HL-60 (cell line): ENCODE measurements around the gene LRP5.

Experiments used
- DNase-seq, 2 experiments: peaks; one replicate each; pipeline ENCODE4 v3.0.0-alpha.2; 2010 to 2020; ENCODE audit warnings: low read depth in 1 of 2, low spot score in 1 of 2
- H3K27ac ChIP-seq: fragments of 250-450 bp; sonication (Bioruptor Pico); replicated peaks from 2 replicates; pipeline ENCODE4 v1.5.1; 2020; ENCODE audit warnings: mild to moderate bottlenecking, moderate library complexity
- H3K27me3 ChIP-seq: fragments of 250-450 bp; sonication (Bioruptor Pico); 2 replicates; pipeline ENCODE4 v1.5.1; 2021; ENCODE audit warnings: mild to moderate bottlenecking, moderate library complexity; ENCODE audit not compliant: insufficient read depth, poor library complexity, severe bottlenecking
- H3K4me3 ChIP-seq: replicated peaks from 2 replicates; pipeline ENCODE4 v1.5.1; 2011; ENCODE audit warnings: mild to moderate bottlenecking, control low read depth, low read length; ENCODE audit not compliant: insufficient read depth
- CTCF ChIP-seq: IDR thresholded peaks from one replicate; pipeline ENCODE4 v1.5.1; 2011; ENCODE audit warnings: low read length, control low read depth, inconsistent platforms; ENCODE audit not compliant: insufficient read depth
- GABPA ChIP-seq: IDR thresholded peaks from 2 replicates; pipeline ENCODE4 v1.6.1; 2012; ENCODE audit warnings: low read depth
- POLR2AphosphoS5 ChIP-seq: IDR thresholded peaks from 2 replicates; pipeline ENCODE4 v1.6.1; 2012; ENCODE audit warnings: low read depth
- REST ChIP-seq: IDR thresholded peaks from 2 replicates; pipeline ENCODE4 v1.6.1; 2012; ENCODE audit warnings: low read depth; ENCODE audit not compliant: insufficient replicate concordance
- SPI1 ChIP-seq: IDR thresholded peaks from 2 replicates; pipeline ENCODE4 v1.6.1; 2012; ENCODE audit warnings: low read depth, mild to moderate bottlenecking, borderline replicate concordance

LRP5 gene

GRCh38 chr11:68334923-68335322 lies 22.5 kb downstream of the LRP5 start:
- TF ChIP-seq GABPA = no peak
- TF ChIP-seq SPI1 = no peak
- TF ChIP-seq CTCF = no peak
- TF ChIP-seq REST = no peak
- no peak for TF ChIP-seq POLR2AphosphoS5
- DNase-seq = no peak
- Histone ChIP-seq H3K27me3 (no peaks in the 10 kb centered on the region), H3K27ac (no peak overlapping the region), H3K4me3 (no peak overlapping the region)

GRCh38 chr11:68335683-68336082 lies 23.3 kb downstream of the LRP5 start:
- no peak for DNase-seq
- TF ChIP-seq GABPA (no peak), REST (no peak), SPI1 (no peak), CTCF (no peak), POLR2AphosphoS5 (no peak)
- Histone ChIP-seq H3K27ac (no peak overlapping the region), H3K4me3 (no peak overlapping the region), H3K27me3 (no peaks in the 10 kb centered on the region)

- Histone ChIP-seq H3K27me3 (no peaks in the 10 kb centered on the region), H3K27ac (no peak overlapping the region), H3K4me3 (no peak overlapping the region)
- TF ChIP-seq POLR2AphosphoS5 = no peak
- no peak for TF ChIP-seq REST
- no peak for TF ChIP-seq SPI1
- TF ChIP-seq CTCF = no peak
- TF ChIP-seq GABPA = no peak
- DNase-seq = no peak
These were observed 24.3 kb downstream of the LRP5 start for GRCh38 chr11:68336716-68337115.
